Measurements from ENCODE around the gene NT5C3B. TPM values are rescaled to one million over a fixed set of nuclear protein-coding genes. Genes with fewer than 3 reads are reported as not detected.
A peak's percentile ranks its signal among the peaks of the same experiment; 100 is the strongest.
"Not testable (repeated sequence)": the region's sequence is repeated elsewhere in the genome, so short reads cannot be mapped to it uniquely, and the experiment has no call there.

The NT5C3B gene
- 61.3 TPM for polyA plus RNA-seq (2013, experiment 1 of 2; ENCODE audit: insufficient read length)
- 62.5 TPM for polyA plus RNA-seq (2013, experiment 2 of 2; ENCODE audit: insufficient read length)

DNA sequence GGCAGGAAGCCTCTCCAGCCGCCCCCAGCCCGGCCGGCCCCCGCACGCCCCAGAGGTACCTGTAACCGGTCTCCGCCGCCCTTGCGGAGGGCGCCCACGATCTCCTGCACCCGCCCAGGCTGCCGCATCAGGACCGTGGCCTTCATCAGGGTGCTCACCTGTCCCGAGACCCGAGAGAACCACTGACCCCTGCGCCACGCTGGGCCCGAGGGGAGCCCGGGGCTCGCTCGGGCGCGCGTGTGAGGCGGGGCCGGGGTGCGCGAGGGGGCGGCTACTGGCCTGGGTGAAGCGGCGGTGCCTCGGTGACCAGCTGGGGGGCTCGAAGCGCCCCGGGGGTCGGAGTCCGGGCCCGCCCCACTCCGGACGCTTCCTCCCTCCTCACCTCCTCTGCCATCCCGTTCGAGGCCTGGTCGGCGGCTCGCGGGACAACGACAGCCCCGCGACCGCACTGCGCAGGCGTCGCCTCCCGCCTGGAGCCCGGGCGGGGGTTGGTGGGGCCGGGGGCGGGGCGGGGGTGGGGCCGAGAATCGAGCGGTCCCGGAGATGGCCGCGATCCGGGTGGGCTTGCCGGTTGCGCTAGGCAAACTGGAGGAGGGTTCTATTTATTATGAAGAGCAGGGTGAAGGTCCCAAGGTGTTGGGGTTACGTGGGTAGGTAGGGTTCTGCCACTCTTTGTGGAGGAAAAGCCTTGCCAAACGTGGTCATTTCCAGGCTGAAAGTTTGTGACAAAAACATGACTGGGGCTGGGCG, at the start of gene NT5C3B:
Gene NT5C3B, minus strand, starts transcription at position 433 of the 750 bp plus-strand sequence. Its CDS starts 39 bp downstream, at position 394.
- peak; percentile 65 for DNase-seq

DNA sequence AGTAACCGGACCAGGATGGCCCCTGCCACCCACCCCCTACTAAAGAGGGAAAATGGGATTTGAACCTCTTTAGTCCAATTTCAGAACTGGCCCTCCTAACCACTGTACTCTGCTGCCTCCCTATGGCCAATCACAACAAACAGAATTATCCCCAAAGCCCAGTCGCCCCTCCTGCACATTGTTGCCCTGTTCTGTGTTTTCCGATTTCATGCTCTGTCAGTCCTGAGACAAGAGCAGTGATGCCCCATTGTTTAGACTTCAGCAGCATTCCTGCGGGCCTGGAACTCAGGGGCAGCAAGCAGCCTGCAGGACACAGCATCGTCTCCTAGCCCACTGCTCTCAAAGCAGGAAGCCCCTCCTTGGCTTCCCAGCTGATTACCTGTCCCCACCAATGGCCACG, 49.7 kb upstream of the NT5C3B start:
- no peak for DNase-seq

DNA sequence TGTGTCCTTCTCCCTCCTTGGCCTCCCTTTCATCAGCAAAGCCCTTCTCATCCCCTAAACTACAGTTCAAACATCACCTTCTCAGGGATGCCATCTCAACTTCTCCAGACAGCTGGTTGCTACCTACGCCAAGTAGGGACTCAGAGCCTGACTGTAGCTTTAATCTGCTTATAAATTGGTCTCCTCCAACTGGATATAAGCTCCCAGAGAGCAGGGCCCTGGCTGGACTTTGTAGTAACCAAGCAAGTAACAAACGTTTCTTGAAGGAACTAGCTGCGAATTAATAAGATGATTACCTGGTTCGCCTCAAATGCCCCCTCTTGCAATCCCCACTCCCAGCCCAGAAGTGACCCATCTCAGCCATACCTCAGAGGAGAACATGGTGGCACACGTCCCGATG, 46.7 kb upstream of the NT5C3B start:
- no peak for DNase-seq

DNA sequence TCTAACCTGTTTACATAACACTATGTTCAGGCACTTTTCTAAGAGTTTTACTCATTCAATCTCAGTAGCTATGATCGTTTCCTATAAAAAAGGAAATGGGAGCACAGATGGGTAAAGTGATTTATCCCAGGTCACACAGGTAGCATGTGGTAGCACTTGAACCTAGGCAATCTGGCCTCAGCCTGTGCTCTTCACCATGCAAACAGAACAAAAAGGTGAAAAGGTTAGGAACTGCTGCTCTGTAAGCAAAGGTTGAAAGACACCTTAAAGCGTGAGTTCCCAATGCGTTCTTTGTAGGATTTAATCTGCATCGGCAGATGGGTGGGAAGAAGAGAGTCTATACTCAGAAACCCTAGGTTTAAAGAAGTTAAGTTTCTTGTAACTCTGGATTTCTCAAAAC, 44.1 kb upstream of the NT5C3B start:
- DNase-seq = no peak

DNA sequence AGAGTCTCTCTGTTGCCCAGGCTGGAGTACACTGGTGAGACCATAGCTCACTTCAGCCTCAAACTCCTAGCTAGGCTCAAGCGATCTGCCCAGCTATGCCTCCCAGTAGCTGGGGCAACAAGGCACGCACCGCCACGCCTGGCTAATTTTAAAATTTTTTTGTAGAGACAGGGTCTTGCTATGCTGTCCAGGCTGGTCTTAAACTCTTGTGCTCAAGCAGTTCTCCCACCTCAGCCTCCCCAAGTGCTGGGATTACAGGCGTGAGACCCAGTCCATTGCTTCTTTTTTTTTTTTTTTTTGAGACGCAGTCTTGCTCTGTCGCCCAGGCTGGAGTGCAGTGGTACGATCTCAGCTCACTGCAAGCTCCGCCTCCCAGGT, 38.2 kb upstream of the NT5C3B start:
- DNase-seq = not testable (repeated sequence)

DNA sequence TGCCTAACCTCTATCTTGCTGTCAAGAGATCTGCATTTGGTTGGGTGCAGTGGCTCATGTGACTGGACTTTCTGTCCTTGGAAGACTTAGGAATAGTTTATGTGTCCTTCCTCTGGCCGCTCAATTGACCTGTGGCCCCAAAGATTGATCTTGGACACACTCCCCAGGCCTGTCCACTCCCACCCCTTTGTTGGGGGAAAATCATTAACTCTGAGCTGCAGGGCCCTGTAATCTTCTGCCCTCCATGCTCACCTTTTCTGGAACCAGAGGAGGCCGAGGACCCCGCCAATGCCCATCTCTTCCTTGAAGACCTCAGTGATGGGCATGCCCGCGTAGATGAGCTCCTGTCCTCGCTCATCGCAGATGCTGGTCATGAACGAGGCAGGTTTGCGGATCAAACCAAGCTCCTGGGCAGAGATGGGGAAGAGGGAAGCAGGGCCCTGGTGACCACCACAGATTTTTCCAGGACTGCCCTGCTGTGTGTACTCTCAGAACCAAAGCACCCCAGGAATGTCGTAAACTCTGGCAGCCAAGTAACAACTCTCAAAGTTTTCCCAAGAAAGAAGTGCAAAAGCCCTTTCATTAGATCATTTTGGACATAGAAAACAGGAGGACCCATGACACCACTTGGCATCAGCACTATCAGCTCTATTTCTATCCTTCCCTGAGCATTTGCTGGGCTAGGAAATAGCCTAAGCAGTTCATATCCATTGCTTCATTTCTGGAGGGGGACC, 37.7 kb upstream of the NT5C3B start:
- no peak for DNase-seq

DNA sequence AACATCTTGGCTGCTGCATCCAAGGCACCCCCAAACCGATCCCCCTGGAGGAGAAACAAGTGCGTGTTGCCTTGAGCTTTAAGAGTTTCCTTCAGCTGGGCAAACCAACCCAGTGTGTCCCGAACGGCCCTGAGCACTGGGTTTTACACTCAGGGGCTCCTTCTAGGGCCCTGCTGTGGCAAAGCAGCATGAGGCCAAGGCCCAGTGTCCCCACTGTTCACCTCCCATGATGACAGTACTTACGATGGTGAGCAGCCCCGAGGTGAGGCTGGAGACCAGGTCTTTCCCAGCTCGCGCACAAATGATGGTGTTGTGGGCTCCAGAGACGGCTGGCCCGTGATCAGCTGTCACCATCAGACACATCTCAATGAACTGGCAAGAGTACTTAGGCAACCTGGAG, 35.8 kb upstream of the NT5C3B start:
- no peak for DNase-seq

DNA sequence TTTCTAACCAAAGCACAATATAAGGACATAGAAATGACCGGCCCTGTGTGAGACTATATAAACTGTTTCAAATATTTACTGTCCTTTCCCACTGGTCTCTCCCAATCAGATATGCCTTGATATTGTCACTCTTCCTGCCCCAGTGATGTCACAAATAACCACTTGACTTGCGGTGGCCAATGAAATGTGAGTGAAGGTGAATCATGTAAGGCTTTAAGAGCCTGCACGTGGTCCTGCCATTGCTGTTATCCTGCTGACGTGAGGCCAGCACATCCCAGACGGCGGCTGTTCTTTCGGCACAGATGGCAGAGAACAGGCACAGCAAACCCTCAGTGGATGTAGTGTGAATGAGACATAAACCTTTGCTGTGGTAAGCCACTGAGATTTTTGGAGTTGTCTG, 34.6 kb upstream of the NT5C3B start:
- DNase-seq = no peak

DNA sequence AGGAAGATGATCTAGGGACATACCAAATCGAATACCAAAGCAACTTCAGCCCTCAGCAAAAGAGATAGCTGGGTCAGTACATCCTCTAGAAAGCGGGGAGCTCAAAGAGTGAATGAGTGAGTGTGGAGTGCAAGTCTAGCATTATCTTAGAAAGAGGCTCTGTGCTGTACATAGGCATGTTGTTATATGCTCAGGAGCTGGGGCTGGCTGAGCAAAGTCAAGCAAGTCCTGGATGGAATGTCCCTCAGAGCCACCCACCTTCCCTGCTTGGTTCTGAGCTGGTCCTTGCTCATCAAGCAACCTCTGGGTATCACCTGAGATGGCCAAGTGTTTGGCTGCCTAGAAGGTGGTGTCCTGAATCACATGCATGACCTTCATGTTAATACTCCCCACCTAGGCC, 34.1 kb upstream of the NT5C3B start:
- no peak for DNase-seq

DNA sequence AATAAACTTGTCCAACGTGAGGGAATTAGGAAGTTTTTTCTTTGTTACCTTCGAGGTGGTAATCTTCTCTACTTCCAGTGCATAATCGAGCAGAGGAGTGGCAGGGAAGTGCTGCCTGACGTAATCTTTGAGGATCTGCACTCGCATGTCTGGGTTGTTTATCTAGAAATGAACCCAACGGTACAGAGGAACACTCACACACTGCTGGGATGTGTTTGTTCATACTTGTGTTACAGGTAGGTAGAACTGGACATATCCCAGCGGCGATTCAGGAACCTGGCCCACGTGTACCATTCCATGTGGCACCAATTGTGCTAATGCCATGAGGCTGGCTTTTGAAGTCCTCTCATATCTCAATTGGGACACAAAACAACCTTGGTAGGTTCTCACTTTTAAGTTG, 33.4 kb upstream of the NT5C3B start:
- DNase-seq = no peak

DNA sequence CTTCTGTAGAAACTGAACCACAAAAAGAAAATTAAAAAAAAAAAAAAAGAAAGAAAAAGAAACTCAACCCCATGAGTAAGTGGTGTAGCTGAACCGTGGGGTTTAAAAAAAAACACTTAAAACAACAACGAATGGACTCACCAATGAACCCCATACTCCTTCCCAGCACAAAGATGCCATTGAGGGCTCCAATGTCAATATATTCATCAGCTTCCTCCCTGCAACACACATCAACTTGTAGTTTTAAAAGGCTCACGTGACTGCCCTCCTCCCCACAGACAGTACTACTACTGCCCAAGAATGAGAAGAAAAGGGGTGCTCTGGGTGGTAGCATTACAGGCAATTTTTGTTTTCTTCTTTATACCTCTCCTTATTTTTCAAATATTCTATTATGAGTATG, 32.5 kb upstream of the NT5C3B start:
- DNase-seq = no peak

DNA sequence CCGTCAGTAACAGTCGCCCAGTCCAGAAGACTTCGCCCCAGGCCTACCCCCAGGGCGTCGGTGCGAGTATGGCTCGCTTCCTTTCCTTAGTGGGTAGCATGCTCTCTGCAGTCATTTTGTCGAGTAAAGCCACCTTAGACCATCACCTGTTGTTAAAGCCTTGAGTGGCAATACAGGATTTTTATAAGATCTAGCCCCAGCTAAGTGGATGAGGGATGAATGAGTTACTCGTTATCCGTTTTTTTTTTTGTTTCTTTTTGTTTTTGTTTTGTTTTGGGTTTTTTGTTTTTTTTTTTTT, 29.5 kb upstream of the NT5C3B start:
- DNase-seq = no peak

DNA sequence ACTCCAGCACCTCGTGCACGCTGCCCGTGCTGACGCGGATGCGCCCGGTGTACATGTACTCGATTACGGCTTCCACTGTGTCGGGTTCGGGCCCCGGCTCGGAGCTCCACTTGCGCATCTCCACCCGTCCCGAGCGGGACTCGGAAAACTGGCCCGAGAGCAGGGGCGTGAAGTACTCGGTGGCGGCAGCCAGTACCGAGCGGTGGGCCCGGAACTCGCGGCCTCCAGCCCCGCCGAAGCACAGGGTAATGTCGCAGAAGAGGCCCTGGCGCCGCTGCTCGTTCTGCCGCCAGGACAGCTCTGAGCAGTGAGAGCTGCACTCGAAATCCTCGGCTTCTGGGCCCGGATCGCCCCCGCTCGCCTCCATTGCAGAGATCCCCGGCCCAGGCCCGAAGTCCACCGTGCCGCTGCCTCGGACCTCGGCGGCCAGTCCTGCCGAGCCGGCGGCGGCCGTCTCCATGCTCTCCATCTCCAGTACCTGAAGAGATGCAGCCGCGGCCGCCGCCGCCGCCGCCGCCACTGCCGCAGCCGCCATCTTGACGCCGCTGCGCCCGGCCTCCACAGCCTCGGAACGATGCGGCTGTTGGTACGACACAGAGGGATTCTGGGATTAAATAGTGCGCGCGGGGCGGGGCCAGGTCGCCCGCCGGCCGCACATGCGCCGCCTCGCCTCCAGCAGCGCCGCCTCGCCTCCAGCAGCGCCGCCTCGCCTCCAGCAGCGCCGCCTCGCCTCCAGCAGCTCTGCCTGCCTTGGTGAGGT, 29.0 kb upstream of the NT5C3B start, which contains the start of gene KLHL11:
Gene KLHL11, minus strand, starts transcription at position 588 of the 760 bp plus-strand sequence. Its CDS starts 53 bp downstream, at position 535.
- DNase-seq = peak; percentile 90

DNA sequence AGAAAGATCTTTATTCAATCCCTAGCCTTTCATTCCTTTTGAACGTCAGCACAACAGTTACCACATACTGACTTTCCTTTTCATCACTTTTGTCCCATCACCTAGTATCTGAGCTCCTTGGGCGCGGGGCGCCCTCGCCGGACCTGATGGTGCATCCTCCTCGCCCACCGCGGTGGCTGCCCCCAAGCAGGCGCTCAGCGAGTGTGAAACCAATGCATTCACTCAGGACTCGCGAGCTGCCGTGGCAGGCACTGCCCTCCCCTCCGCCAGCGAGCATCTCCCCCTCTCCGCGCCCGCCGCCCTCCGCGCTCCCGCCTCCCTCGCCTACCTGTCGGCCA, 28.4 kb upstream of the NT5C3B start:
- DNase-seq = no peak

DNA sequence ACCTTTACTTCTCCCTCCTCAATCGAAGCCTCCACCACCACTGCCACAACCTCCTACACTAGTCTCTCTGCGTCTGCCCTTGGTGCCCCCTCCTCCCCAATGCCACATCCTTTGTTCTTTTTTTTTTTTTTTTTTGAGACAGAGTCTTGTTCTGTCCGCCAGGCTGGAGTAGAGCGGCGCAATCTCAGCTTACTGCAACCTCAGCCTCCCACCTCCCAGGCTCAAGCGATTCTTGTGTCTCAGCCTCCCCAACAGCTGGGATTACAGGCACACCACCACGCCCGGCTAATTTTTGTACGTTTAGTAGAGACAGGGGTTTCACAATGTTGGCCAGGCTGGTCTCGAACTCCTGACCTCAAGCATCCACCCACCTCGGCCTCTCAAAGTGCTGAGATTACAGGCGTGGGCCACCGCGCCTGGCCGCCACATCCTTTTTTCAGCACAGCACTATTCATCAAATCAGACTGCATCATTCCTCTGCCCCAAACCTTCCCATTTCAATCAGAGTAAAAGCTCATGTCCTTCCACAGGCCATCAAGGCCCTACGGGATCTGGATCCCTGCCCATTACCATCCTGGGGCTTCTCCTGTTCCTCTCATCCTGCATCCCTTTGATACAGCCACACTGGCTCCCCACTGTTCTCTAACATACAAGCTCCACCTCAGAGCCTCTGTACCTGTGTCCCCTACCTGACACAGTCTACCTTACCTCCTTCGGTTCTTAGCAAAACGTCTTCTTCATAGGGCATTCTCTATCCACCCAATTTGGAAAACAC, 27.2 kb upstream of the NT5C3B start:
- no peak for DNase-seq

DNA sequence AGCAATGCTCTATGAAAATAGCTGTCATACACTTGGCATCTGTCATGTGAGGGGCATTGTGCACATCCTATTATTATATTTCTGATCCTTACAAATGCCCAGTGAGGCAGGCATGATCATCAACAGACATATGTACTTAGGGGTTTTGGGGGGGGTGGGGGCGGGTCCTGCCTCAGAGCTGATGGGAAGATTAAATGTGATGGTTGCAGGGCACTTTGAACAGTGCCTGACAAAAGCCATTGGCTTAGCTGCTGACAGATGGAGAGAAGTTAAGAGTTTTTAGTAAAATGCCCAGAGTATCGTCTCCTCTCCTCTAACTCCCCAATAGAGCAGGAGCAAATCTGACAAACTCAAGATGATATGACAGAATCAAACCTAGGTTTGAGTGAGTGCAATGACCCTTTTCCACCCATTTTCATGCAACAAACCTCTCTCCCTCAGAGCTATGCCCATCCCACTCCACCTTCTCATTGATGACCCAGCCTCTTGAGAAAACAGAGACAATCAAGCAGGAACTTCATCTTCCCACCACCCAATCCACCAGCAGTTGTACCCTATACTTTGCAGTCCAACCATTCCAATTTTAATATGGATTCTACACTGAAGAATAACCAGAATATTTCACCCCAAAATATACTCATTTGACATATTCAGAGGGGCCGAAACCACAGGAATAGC, 24.4 kb upstream of the NT5C3B start:
- no peak for DNase-seq

DNA sequence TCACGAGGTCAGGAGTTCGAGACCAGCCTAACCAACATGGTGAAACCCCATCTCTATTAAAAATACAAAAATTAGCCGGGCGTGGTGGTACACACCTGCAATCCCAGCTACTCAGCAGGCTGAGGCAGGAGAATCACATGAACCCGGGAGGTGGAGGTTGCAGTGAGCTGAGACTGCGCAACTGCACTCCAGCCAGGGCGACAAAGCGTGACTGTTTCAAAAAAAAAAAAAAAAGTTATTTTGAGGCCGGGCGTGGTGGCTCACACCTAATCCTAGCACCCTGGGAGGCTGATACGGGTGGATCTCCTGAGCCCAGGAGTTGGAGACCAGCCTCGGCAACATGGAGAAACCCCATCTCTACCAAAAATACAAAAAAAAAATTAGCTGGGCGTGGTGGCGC, 15.3 kb upstream of the NT5C3B start:
- not testable (repeated sequence) for DNase-seq

DNA sequence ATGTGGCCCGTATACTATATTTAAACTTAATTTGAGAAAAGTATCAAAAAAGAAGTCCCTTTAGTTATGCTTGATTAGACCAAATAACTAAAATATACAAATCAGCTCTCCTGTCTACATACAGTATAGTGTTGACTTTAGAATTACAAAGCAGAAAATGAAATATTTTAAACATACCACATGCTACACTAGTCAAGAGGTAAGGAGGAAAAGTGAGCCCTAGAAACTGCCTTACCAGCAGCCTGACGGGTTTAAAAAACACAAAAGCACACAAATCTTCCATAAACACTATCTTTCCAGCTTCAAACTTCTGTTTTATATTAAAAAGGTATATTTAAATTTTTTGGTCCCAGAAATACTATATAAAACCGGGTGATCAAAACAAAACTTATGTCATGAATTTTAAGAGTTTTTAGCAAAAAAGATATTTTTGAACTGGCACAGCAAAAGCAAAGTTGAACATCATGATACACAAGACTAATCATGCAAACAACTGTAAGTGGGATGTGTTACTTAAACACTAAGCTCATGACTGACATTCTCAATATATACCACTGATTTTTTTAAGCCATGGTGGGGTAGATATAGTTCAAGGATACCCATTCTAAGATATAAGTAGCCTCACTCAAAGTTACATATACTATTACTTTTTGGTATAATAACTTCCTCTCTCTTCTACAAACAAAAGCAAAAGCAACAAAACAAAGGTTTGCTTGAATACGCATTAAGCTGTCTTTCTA, 13.4 kb upstream of the NT5C3B start:
- DNase-seq = no peak

DNA sequence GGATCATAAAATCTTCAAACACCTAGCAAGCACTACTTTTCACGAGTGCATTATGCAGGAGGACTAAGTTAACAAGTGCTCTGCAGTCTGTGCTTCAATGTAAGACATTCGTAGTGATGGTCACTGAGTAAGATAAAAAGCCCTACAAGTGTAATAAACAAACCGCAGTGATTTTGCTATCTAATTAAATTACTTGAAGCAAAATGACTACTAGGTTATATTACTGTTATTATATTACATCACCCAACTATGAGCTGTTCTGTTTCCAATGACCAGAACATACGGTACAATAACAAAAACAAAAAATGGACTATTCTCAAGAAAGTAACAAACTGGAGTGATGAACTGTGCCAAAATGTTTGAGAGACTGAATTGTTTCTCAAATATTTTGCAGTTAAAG, 12.8 kb upstream of the NT5C3B start:
- DNase-seq = no peak

DNA sequence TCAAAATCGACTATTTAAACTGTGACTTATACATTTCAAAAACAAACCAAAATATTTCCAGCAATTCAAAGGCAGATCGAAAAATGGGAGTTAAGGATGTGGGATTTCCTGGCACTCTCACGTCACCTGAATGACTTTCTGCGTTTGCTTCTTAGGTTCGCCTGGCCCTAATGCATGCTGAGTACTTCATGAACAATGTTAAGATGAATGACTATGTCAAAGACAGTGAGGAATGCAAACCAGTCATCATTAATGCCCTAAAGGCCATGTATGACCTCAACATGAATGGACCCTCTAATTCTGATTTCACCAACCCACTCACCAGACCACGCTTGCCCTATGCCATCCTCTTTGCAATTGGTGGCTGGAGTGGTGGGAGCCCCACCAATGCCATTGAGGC, 8.9 kb upstream of the NT5C3B start:
- no peak for DNase-seq

DNA sequence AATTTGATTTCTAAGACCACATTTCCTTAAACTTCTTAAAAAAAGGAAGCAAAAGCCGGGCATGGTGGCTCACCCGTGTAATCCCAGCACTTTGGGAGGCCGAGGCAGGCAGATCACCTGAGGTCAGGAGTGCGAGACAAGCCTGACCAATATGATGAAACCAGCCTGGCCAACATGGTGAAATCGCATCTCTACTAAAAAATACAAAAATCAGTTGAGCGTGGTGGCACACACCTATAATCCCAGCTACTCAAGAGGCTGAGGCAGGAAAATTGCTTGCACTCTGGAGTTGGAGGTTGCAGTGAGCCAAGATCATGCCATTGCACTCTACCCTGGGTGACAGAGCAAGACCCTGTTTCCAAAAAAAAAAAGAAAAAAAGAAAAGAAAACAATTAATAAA, 4.7 kb upstream of the NT5C3B start:
- DNase-seq = not testable (repeated sequence)

Measured in fibroblast of skin of scalp (primary cell).